Neural cell (in vitro differentiated cells): ENCODE data around the gene PHACTR4. TPM values are rescaled to one million over a fixed set of nuclear protein-coding genes. Genes with fewer than 3 reads are reported as not detected.

Experiments
- H2AFZ ChIP-seq: fragments of 200-600, 300-800 bp; sonication (generic), shearing (Covaris generic); 2 replicates; pipeline ENCODE4 v1.6.0; 2014; ENCODE audit warnings: low read depth, mild to moderate bottlenecking, antibody characterized with exemption, low read length, moderate library complexity
- H3F3A ChIP-seq: fragments of 200-600 bp; shearing (Covaris generic); 2 replicates; pipeline ENCODE4 v1.6.1; 2016; ENCODE audit warnings: mild to moderate bottlenecking, moderate library complexity, mixed read lengths, antibody characterized with exemption, low read length; ENCODE audit not compliant: insufficient read depth, poor library complexity, severe bottlenecking
- H3K27ac ChIP-seq: fragments of 200-600, 300-800 bp; sonication (generic), shearing (Covaris generic); 2 replicates; pipeline ENCODE4 v1.5.1; 2014; ENCODE audit warnings: mild to moderate bottlenecking, low read length, moderate library complexity
- H3K27me3 ChIP-seq: fragments of 300-800, 200-600 bp; sonication (generic), shearing (Covaris generic); 2 replicates; pipeline ENCODE4 v1.6.0; 2014; ENCODE audit warnings: mild to moderate bottlenecking, low read depth, low read length, moderate library complexity; ENCODE audit not compliant: insufficient read depth
- H3K36me3 ChIP-seq: fragments of 300-800, 200-600 bp; sonication (generic), shearing (Covaris generic); 2 replicates; pipeline ENCODE4 v1.5.1; 2014; ENCODE audit warnings: mild to moderate bottlenecking, antibody characterized with exemption, low read length, moderate library complexity; ENCODE audit not compliant: insufficient read depth
- H3K4me2 ChIP-seq: fragments of 300-800, 200-600 bp; sonication (generic), shearing (Covaris generic); 2 replicates; pipeline ENCODE4 v1.6.0; 2014; ENCODE audit warnings: mild to moderate bottlenecking, low read length
- H3K4me3 ChIP-seq: fragments of 300-800, 200-600 bp; sonication (generic), shearing (Covaris generic); 2 replicates; pipeline ENCODE4 v1.5.1; 2014; ENCODE audit warnings: mild to moderate bottlenecking, low read length, moderate library complexity
- H3K79me2 ChIP-seq: fragments of 200-600 bp; shearing (Covaris generic); replicated peaks from 2 replicates; pipeline ENCODE4 v1.6.0; 2014; ENCODE audit warnings: mild to moderate bottlenecking, low read length, moderate library complexity; ENCODE audit not compliant: insufficient read depth
- H3K9ac ChIP-seq: fragments of 300-800, 200-600 bp; sonication (generic), shearing (Covaris generic); 2 replicates; pipeline ENCODE4 v1.6.1; 2016; ENCODE audit warnings: mild to moderate bottlenecking, low read length, mixed read lengths
- H3K9me2 ChIP-seq: fragments of 200-600 bp; shearing (Covaris generic); 2 replicates; pipeline ENCODE4 v1.6.1; 2016; ENCODE audit warnings: mild to moderate bottlenecking, low read length, mixed read lengths; ENCODE audit not compliant: insufficient read depth
- H3K9me3 ChIP-seq: fragments of 200-600, 300-800 bp; sonication (generic), shearing (Covaris generic); 2 replicates; pipeline ENCODE4 v1.6.1; 2016; ENCODE audit warnings: mild to moderate bottlenecking, mixed run types, low read length, moderate library complexity, mixed read lengths
- H4K20me1 ChIP-seq: fragments of 200-600 bp; shearing (Covaris generic); 2 replicates; pipeline ENCODE4 v1.6.1; 2016; ENCODE audit warnings: mild to moderate bottlenecking, mixed run types; ENCODE audit not compliant: insufficient read depth
- EP300 ChIP-seq: fragments of 450-650 bp; conservative IDR thresholded peaks from 2 replicates; pipeline ENCODE4 v1.6.1; 2014; ENCODE audit warnings: antibody characterized with exemption, mild to moderate bottlenecking, moderate library complexity; ENCODE audit not compliant: poor library complexity, severe bottlenecking
- EZH2 ChIP-seq: fragments of 200-600, 300-800 bp; shearing (Covaris generic), sonication (generic); IDR thresholded peaks from 2 replicates; pipeline ENCODE4 v1.6.1; 2014; ENCODE audit warnings: antibody characterized with exemption, low read length, borderline replicate concordance, mild to moderate bottlenecking; ENCODE audit not compliant: insufficient read depth, poor library complexity, severe bottlenecking
- MXI1 ChIP-seq: fragments of 450-650 bp; conservative IDR thresholded peaks from 2 replicates; pipeline ENCODE4 v1.6.1; 2014; ENCODE audit warnings: antibody characterized with exemption, mild to moderate bottlenecking; ENCODE audit not compliant: poor library complexity, severe bottlenecking
- POLR2AphosphoS5 ChIP-seq: IDR thresholded peaks from 2 replicates; pipeline ENCODE4 v1.6.1; 2012
- RAD21 ChIP-seq: fragments of 450-650 bp; conservative IDR thresholded peaks from 2 replicates; pipeline ENCODE4 v1.6.1; 2014; ENCODE audit warnings: antibody characterized with exemption, mild to moderate bottlenecking, moderate library complexity
- SMC3 ChIP-seq: fragments of 450-650 bp; conservative IDR thresholded peaks from 2 replicates; pipeline ENCODE4 v1.6.1; 2014; ENCODE audit warnings: antibody characterized with exemption, mild to moderate bottlenecking, moderate library complexity; ENCODE audit not compliant: poor library complexity
- TAF1 ChIP-seq: IDR thresholded peaks from 2 replicates; pipeline ENCODE4 v1.6.1; 2012; ENCODE audit warnings: low read depth
- polyA plus RNA-seq: library from polyadenylated mRNA; depleted of rRNA; stranded (reverse); fragments of >200 nt; gene quantifications from 2 replicates; pipeline ENCODE4 v1.2.3, GENCODE V29; 2014
- TF ChIP-seq, protein P1 (sequence below): IDR thresholded peaks from 2 replicates; pipeline ENCODE4 v1.6.1; 2012; ENCODE audit warnings: borderline replicate concordance
- TF ChIP-seq, protein P2 (sequence below): fragments of 450-650 bp; IDR thresholded peaks from 2 replicates; pipeline ENCODE4 v1.5.1; 2014; ENCODE audit warnings: antibody characterized with exemption, mild to moderate bottlenecking, moderate library complexity; ENCODE audit not compliant: poor library complexity, severe bottlenecking

PHACTR4 gene
- polyA plus RNA-seq, 1 donor from 2014 or later, result 7.9 TPM

DNA sequence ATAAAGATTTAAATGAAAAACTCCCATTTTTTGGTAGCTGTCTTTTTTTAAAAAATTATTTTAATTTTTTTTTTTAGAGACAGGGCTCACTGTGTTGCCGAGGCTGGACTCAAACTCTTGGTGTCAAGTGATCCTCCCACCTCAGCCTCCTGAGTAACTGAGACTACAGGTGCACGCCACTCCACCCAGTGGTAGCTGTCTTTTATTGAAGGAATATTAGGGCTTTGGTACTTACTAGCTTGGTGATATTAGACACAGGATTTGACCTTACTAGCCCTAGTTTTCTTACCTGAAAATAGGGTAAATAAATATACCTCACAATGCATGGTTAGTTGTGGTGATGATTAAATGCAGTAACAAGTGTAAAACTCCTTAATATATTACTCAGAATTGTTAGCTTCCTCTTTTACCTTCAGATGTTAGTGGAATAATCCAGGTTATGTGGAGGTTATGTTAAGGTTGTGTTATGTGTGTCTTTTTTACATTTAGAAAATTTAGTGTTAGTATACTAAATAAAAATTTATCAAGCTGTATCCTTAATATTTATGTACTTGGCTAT, 66.8 kb downstream of the PHACTR4 start:
- Histone ChIP-seq H4K20me1 (no peaks in the 10 kb centered on the region), H3K9me2 (no peaks in the 10 kb centered on the region), H3K36me3 (no peaks in the 10 kb centered on the region), H3K9me3 (no peaks in the 10 kb centered on the region), H3F3A (no peaks in the 10 kb centered on the region), H3K4me2 (no peak overlapping the region), H3K79me2 (peaks cover 7% of the 10 kb centered on the region), H3K4me3 (no peak overlapping the region), H3K9ac (no peak overlapping the region), H3K27me3 (no peaks in the 10 kb centered on the region), H2AFZ (no peak overlapping the region), H3K27ac (no peak overlapping the region)
- TF ChIP-seq EP300 (no peak), TAF1 (no peak), RAD21 (no peak), SMC3 (no peak), MXI1 (no peak), POLR2AphosphoS5 (no peak), EZH2 (no peak)
- TF ChIP-seq, protein P1, sequence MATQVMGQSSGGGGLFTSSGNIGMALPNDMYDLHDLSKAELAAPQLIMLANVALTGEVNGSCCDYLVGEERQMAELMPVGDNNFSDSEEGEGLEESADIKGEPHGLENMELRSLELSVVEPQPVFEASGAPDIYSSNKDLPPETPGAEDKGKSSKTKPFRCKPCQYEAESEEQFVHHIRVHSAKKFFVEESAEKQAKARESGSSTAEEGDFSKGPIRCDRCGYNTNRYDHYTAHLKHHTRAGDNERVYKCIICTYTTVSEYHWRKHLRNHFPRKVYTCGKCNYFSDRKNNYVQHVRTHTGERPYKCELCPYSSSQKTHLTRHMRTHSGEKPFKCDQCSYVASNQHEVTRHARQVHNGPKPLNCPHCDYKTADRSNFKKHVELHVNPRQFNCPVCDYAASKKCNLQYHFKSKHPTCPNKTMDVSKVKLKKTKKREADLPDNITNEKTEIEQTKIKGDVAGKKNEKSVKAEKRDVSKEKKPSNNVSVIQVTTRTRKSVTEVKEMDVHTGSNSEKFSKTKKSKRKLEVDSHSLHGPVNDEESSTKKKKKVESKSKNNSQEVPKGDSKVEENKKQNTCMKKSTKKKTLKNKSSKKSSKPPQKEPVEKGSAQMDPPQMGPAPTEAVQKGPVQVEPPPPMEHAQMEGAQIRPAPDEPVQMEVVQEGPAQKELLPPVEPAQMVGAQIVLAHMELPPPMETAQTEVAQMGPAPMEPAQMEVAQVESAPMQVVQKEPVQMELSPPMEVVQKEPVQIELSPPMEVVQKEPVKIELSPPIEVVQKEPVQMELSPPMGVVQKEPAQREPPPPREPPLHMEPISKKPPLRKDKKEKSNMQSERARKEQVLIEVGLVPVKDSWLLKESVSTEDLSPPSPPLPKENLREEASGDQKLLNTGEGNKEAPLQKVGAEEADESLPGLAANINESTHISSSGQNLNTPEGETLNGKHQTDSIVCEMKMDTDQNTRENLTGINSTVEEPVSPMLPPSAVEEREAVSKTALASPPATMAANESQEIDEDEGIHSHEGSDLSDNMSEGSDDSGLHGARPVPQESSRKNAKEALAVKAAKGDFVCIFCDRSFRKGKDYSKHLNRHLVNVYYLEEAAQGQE, result no peak
- TF ChIP-seq, protein P2, sequence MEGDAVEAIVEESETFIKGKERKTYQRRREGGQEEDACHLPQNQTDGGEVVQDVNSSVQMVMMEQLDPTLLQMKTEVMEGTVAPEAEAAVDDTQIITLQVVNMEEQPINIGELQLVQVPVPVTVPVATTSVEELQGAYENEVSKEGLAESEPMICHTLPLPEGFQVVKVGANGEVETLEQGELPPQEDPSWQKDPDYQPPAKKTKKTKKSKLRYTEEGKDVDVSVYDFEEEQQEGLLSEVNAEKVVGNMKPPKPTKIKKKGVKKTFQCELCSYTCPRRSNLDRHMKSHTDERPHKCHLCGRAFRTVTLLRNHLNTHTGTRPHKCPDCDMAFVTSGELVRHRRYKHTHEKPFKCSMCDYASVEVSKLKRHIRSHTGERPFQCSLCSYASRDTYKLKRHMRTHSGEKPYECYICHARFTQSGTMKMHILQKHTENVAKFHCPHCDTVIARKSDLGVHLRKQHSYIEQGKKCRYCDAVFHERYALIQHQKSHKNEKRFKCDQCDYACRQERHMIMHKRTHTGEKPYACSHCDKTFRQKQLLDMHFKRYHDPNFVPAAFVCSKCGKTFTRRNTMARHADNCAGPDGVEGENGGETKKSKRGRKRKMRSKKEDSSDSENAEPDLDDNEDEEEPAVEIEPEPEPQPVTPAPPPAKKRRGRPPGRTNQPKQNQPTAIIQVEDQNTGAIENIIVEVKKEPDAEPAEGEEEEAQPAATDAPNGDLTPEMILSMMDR, result no peak

DNA sequence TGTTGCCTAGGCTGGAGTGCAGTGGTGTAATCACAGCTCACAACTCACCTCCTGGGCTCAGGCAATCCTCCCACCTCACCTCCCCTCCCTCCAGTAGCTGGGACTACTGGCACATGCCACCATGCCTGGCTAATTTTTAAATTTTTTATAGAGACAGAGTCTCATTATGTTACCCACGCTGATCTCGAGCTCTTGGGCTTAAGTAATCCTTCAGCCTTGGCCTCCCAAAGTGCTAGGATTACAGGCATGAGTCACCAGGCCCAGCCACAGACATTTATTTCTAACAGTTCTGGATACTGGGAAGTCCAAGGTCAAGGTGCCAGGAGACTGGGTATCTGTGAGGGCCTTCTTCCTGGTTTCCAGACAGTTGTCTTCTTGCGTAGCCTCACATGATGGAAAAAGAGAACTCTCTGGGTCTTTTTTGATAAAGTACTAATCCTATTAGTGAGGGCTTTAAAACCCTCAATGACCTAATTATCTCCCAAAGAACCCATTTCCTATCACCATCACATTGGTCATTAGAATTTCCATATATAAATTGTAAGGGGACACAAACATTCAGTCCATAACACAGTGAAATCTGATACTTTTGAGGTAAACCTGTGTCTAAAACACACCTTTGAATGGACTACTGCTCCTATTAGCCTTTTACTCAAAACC, 67.9 kb downstream of the PHACTR4 start:
- Histone ChIP-seq H3F3A (no peaks in the 10 kb centered on the region), H3K27me3 (no peaks in the 10 kb centered on the region), H3K4me2 (no peak overlapping the region), H3K4me3 (no peak overlapping the region), H4K20me1 (no peaks in the 10 kb centered on the region), H3K9ac (no peak overlapping the region), H2AFZ (no peak overlapping the region), H3K9me2 (no peaks in the 10 kb centered on the region), H3K36me3 (no peaks in the 10 kb centered on the region), H3K9me3 (no peaks in the 10 kb centered on the region), H3K27ac (no peak overlapping the region), H3K79me2 (peaks cover 11% of the 10 kb centered on the region)
- TF ChIP-seq SMC3 (no peak), POLR2AphosphoS5 (no peak), MXI1 (no peak), RAD21 (no peak), TAF1 (no peak), EP300 (no peak), EZH2 (no peak)
- TF ChIP-seq, protein P1, result no peak
- TF ChIP-seq, protein P2, result no peak
